AG09319 (cell line): Measurements from ENCODE around the gene RASGRF2.

Experiments
- DNase-seq: peaks from one replicate; pipeline ENCODE4 v3.0.0-alpha.2; 2010; ENCODE audit warnings: low read depth; ENCODE audit errors: extremely low read depth
- TF ChIP-seq, protein P1 (sequence below): IDR thresholded peaks from 2 replicates; pipeline ENCODE4 v1.5.1; 2011; ENCODE audit warnings: low read depth, mild to moderate bottlenecking, inconsistent platforms, low read length, moderate library complexity

Gene RASGRF2

DNA sequence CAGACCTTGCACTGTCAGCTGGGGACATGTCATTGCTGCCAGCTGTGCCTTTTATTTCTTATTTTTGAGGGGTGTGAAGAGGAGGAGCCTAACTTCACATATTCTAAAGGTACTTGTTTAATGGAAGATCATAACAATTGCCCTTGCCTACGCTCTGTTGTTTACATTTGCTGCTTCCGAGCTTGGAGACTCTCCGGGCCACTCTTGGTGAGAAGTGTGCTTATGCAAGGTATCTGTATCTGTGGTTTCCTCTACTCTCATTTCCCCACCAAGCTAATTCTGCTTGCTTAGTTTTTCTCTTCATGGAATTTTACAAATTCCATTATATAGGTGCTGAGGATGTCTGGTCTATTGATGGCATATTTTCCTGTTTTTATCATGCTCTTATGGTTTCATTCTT is 105.3 kb downstream of the RASGRF2 start:
- no peak for DNase-seq
- TF ChIP-seq, protein P1, sequence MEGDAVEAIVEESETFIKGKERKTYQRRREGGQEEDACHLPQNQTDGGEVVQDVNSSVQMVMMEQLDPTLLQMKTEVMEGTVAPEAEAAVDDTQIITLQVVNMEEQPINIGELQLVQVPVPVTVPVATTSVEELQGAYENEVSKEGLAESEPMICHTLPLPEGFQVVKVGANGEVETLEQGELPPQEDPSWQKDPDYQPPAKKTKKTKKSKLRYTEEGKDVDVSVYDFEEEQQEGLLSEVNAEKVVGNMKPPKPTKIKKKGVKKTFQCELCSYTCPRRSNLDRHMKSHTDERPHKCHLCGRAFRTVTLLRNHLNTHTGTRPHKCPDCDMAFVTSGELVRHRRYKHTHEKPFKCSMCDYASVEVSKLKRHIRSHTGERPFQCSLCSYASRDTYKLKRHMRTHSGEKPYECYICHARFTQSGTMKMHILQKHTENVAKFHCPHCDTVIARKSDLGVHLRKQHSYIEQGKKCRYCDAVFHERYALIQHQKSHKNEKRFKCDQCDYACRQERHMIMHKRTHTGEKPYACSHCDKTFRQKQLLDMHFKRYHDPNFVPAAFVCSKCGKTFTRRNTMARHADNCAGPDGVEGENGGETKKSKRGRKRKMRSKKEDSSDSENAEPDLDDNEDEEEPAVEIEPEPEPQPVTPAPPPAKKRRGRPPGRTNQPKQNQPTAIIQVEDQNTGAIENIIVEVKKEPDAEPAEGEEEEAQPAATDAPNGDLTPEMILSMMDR: no peak

DNA sequence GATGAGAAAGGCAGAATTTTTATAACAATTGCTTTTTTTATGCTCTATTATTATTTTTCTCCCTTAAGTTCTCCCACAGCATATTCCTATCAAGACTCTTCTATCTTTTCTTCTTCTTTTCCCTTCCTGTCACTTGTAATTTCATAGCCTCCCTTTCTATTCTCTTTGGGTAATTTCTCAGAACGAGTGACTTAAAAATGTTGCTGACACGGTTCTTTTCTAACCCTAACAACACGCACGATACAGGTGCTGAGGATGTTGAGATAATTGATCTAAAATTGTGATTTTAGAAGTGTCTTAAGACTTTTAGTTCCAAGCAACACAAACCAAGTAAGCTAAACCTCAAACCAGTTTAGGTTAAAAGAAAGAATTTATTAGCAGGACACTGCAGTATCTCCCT is 105.9 kb downstream of the RASGRF2 start:
- no peak for DNase-seq

DNA sequence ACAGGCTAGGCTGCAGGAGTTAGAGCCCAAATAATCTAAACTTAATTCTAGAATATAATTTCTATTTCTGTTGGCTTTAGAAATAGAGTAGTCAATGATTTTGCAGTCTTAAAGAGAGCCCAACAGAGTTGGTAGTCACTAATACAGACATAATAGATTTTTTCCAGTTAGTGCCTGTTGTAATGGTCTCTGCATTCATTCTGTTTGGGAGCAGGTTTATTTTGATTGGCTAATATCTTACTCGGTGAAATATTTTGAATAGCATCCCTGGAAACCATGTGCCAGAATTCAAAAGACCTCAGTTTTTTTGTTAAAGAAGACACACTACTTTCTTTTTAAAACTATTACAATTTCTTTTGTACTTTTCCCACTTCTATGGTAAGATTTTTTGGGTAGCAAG is 107.2 kb downstream of the RASGRF2 start:
- DNase-seq: no peak
- TF ChIP-seq, protein P1: no peak

More for the DNA sequence above, 105.9 kb downstream of the RASGRF2 start:
- TF ChIP-seq, protein P1: no peak

DNA sequence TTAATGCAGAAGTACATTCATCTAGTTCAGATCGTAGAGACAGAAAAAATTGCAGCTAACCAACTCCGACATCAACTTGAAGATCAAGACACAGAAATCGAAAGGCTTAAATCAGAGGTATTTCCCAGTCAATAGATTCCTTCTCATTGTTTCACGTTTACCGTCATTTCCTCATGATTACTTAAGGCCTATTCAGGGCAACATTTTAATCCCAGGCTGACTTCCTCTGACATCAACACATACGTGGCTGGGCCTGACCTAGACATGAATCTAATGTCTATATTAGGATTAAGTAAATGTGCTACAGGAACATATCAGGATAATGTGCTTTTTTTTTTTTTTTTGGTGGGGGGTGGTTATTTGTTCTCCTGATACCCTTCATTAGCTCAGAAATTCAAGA is 107.9 kb downstream of the RASGRF2 start:
- no peak for DNase-seq
- TF ChIP-seq, protein P1: no peak

DNA sequence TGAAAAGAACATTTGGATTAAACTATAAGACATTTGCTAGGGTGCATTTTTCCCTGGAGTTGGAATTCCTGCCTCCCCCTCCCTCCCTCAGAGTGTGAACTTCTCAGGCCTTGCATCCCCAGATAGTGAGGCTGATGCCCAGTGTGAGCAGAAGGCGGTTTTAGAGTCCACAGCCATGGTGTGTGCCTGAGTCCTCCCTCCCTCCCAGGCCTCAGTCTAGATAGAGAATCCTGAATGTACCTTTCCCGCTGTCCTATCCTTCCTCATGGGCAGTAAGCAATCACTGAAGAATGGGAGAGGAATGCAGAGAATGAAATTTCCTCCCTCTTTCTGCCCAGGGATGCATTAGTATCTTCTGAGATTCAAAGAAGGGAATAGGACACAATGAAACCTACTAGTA is 108.5 kb downstream of the RASGRF2 start:
- TF ChIP-seq, protein P1: no peak
- no peak for DNase-seq

DNA sequence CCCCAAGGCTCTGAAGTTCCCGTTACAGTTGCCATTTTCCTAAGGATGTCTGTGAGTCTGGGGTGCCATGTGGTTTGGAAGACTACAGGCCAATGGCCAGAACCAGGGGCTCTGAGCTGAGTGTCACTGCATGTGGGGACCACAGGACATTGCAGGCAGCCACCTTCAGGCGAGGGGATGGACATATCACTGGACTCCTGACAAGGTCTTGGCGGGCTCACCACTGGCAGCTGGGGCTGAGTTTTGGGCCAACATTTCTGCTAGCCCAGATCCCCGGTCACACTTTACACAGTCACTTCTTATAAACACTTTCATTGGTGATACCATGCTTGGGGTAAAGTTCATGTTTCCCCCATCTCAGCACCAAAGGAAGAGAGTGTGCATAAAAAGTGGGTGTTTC is 109.8 kb downstream of the RASGRF2 start:
- no peak for DNase-seq
- TF ChIP-seq, protein P1: no peak

DNA sequence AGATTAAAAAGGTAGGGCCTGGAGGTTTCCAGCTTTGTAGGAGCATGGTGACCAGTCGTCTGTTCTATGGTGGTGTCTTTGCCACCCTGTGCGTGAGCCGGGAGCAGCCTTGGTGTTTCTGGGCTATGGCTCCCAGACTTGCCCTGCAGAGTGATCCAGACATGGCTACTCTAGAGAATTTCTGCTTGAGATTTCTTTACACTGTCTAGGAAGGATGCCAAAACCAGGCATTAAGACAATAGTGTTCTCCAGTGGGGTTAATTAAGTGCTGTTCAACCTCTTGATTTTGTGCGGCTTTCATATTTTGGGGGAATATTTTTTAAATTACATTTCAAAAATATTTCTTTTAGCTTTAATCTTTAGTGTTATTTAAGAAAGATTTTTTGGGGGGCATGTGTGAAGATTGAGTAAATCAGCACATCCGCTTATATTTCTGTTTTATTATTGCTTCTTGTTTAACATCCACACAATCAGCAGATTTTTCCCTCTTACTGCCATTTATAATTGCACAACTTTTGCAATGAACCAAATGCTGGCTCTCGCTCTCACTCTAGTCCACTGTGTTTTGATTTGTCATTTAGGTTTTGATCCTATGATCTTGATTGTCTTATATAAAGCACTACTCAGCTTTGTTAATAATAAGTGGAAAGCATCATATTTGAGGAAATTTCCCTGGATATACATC is 110.5 kb downstream of the RASGRF2 start:
- TF ChIP-seq, protein P1: no peak
- DNase-seq: no peak
